CD4-positive, alpha-beta memory T cell (primary cell): ENCODE results near the gene TGFB2. TPM values are rescaled to one million over a fixed set of nuclear protein-coding genes. Genes with fewer than 3 reads are reported as not detected.

ENCODE experiments used
- CTCF ChIA-PET: fragments of 350-600 bp; sonication (Branson Sonifier 250); formaldehyde crosslinking; loops from one replicate; lab custom pipeline; 2021; ENCODE audit warnings: inconsistent platforms; ENCODE audit not compliant: partially characterized antibody; lab: Charles Lee
- POLR2A ChIA-PET: fragments of 350-600 bp; sonication (Branson Sonifier 250); formaldehyde crosslinking; loops from one replicate; lab custom pipeline; 2021; ENCODE audit not compliant: partially characterized antibody; lab: Charles Lee
- DNase-seq, 5 donors: peaks; one replicate each; pipeline versions ENCODE4 v3.0.0 to v3.0.0-alpha.2; 2020 to 2022; ENCODE audit warnings: mixed read lengths in 1 of 5
- H3K27ac ChIP-seq: one replicate; pipeline ENCODE4 v1.7.0; 2013; ENCODE audit warnings: low read depth, low read length
- H3K27me3 ChIP-seq: 2 replicates; pipeline ENCODE4 v1.7.0; 2013; ENCODE audit warnings: mild to moderate bottlenecking, low read length, moderate library complexity; ENCODE audit not compliant: insufficient read depth
- H3K36me3 ChIP-seq: 2 replicates; pipeline ENCODE4 v1.7.0; 2013; ENCODE audit warnings: mild to moderate bottlenecking, low read length, moderate library complexity; ENCODE audit not compliant: insufficient read depth
- H3K4me1 ChIP-seq: 2 replicates; pipeline ENCODE4 v1.7.0; 2013; ENCODE audit warnings: mild to moderate bottlenecking, low read length, moderate library complexity; ENCODE audit not compliant: insufficient read depth
- H3K4me3 ChIP-seq, 2 donors: one replicate each; pipeline ENCODE4 v1.7.0; 2013; ENCODE audit warnings: low read length in 2 of 2, mild to moderate bottlenecking in 1 of 2
- H3K9me3 ChIP-seq, 2 donors: one replicate each; pipeline ENCODE4 v1.7.0; 2013; ENCODE audit warnings: low read length in 2 of 2, control low read depth in 1 of 2; ENCODE audit not compliant: control insufficient read depth in 1 of 2
- H3K27ac Mint-ChIP-seq, 7 donors: one replicate each; pipeline ENCODE4 v1.8.0; 2020 to 2021; ENCODE audit warnings: mixed read lengths in 7 of 7, mild to moderate bottlenecking in 6 of 7, inconsistent platforms in 3 of 7, moderate library complexity in 3 of 7
- H3K27me3 Mint-ChIP-seq, 2 donors: one replicate each; pipeline ENCODE4 v1.8.0; 2020 to 2021; ENCODE audit warnings: mixed read lengths in 2 of 2
- H3K36me3 Mint-ChIP-seq, 2 donors: one replicate each; pipeline ENCODE4 v1.8.0; 2020 to 2021; ENCODE audit warnings: mixed read lengths in 2 of 2, inconsistent platforms in 1 of 2, mild to moderate bottlenecking in 1 of 2
- H3K4me1 Mint-ChIP-seq, 4 donors: one replicate each; pipeline ENCODE4 v1.8.0; 2020 to 2021; ENCODE audit warnings: mixed read lengths in 4 of 4, mild to moderate bottlenecking in 1 of 4
- H3K4me3 Mint-ChIP-seq, 8 donors: one replicate each; pipeline ENCODE4 v1.8.0; 2020 to 2021; ENCODE audit warnings: mixed read lengths in 8 of 8, mild to moderate bottlenecking in 7 of 8, moderate library complexity in 6 of 8, inconsistent platforms in 3 of 8
- H3K9me3 Mint-ChIP-seq, 8 donors: one replicate each; pipeline ENCODE4 v1.8.0; 2020 to 2021; ENCODE audit warnings: mixed read lengths in 8 of 8, mild to moderate bottlenecking in 5 of 8, inconsistent platforms in 3 of 8, moderate library complexity in 1 of 8
- intact Hi-C: fragments of 100-400 bp; cut with micrococcal nuclease; formaldehyde crosslinking; loops from one replicate; pipeline ENCODE4 v1.15.1; 2023
- polyA plus RNA-seq, 2 donors: library from polyadenylated mRNA; unstranded; fragments of 300-500 nt; fragmentation: Illumina TruSeq; gene quantifications; one replicate each; pipeline ENCODE4 v1.2.3, GENCODE V29; 2021
- total RNA-seq, 2 experiments: library from RNA; stranded (reverse); gene quantifications; one replicate each; pipeline ENCODE4 v1.2.3, GENCODE V29; 2021

The TGFB2 gene
- total and polyA plus RNA-seq, 4 experiments from 2014 or later: not detected

- ChIA-PET POLR2A (no interaction called here), CTCF (no interaction called here)
- Mint-ChIP-seq H3K9me3 (peaks cover 0 to 2% (median 0%) of the 10 kb centered on the region in 8 donors), H3K27me3 (peaks cover 1 to 2% of the 10 kb centered on the region in 2 donors), H3K4me1 (no peaks in the 10 kb centered on the region), H3K4me3 (no peak overlapping the region), H3K27ac (no peak overlapping the region), H3K36me3 (no peaks in the 10 kb centered on the region)
- no peak for DNase-seq
- Histone ChIP-seq H3K4me1 (no peaks in the 10 kb centered on the region), H3K4me3 (no peak overlapping the region), H3K9me3 (no peaks in the 10 kb centered on the region), H3K27me3 (no peaks in the 10 kb centered on the region), H3K36me3 (no peaks in the 10 kb centered on the region), H3K27ac (no peak overlapping the region)
- intact Hi-C loops: no loop called here
Measured at GRCh38 chr1:218488531-218488930, 143.4 kb downstream of the TGFB2 start.

- no peak overlapping the region for H3K27ac ChIP-seq
- Mint-ChIP-seq H3K4me1 (no peaks in the 10 kb centered on the region), H3K4me3 (no peak overlapping the region), H3K36me3 (no peaks in the 10 kb centered on the region), H3K9me3 (peaks cover 0 to 2% (median 0%) of the 10 kb centered on the region in 8 donors), H3K27me3 (peaks cover 1 to 2% of the 10 kb centered on the region in 2 donors), H3K27ac (no peak overlapping the region)
- ChIA-PET POLR2A (no interaction called here), CTCF (no interaction called here)
- no peak overlapping the region for H3K4me3 ChIP-seq
- H3K4me1 ChIP-seq: no peaks in the 10 kb centered on the region
- H3K9me3 ChIP-seq: no peaks in the 10 kb centered on the region
- intact Hi-C loops: no loop called here
- no peaks in the 10 kb centered on the region for H3K36me3 ChIP-seq
- H3K27me3 ChIP-seq: no peaks in the 10 kb centered on the region
- DNase-seq: no peak
Measured at GRCh38 chr1:218488986-218489385, 143.8 kb downstream of the TGFB2 start.

- Mint-ChIP-seq H3K4me3 (no peak overlapping the region), H3K27ac (no peak overlapping the region), H3K27me3 (peaks cover 0 to 2% of the 10 kb centered on the region in 2 donors), H3K36me3 (no peaks in the 10 kb centered on the region), H3K9me3 (peaks cover 0 to 2% (median 0%) of the 10 kb centered on the region in 8 donors), H3K4me1 (no peaks in the 10 kb centered on the region)
- POLR2A ChIA-PET: no interaction called here
- H3K27ac ChIP-seq: no peak overlapping the region
- H3K4me1 ChIP-seq: no peaks in the 10 kb centered on the region
- H3K36me3 ChIP-seq: no peaks in the 10 kb centered on the region
- CTCF ChIA-PET: no interaction called here
- H3K4me3 ChIP-seq: no peak overlapping the region
- no peaks in the 10 kb centered on the region for H3K9me3 ChIP-seq
- intact Hi-C loops: no loop called here
- no peaks in the 10 kb centered on the region for H3K27me3 ChIP-seq
- no peak for DNase-seq
Measured at GRCh38 chr1:218490406-218490922, 145.3 kb downstream of the TGFB2 start.

- Histone ChIP-seq H3K4me1 (no peaks in the 10 kb centered on the region), H3K36me3 (no peaks in the 10 kb centered on the region), H3K4me3 (no peak overlapping the region), H3K27me3 (no peaks in the 10 kb centered on the region), H3K27ac (no peak overlapping the region), H3K9me3 (no peaks in the 10 kb centered on the region)
- Mint-ChIP-seq H3K27ac (no peak overlapping the region), H3K9me3 (peaks cover 0 to 1% (median 0%) of the 10 kb centered on the region in 8 donors), H3K27me3 (peaks cover 0 to 2% of the 10 kb centered on the region in 2 donors), H3K4me3 (no peak overlapping the region), H3K4me1 (no peaks in the 10 kb centered on the region), H3K36me3 (no peaks in the 10 kb centered on the region)
- ChIA-PET POLR2A (no interaction called here), CTCF (no interaction called here)
- DNase-seq: no peak
- intact Hi-C loops: no loop called here
Measured at GRCh38 chr1:218492874-218493273, 147.7 kb downstream of the TGFB2 start.

- POLR2A ChIA-PET: no interaction called here
- CTCF ChIA-PET: no interaction called here
- Histone ChIP-seq H3K4me1 (no peaks in the 10 kb centered on the region), H3K36me3 (no peaks in the 10 kb centered on the region), H3K4me3 (no peak overlapping the region), H3K27ac (no peak overlapping the region), H3K9me3 (no peaks in the 10 kb centered on the region), H3K27me3 (no peaks in the 10 kb centered on the region)
- intact Hi-C loops: no loop called here
- DNase-seq: no peak
- no peaks in the 10 kb centered on the region for H3K36me3 Mint-ChIP-seq
- peaks cover 0 to 1% (median 0%) of the 10 kb centered on the region in 8 donors for H3K9me3 Mint-ChIP-seq
- H3K27me3 Mint-ChIP-seq: peaks cover 0 to 2% of the 10 kb centered on the region in 2 donors
- no peak overlapping the region for H3K27ac Mint-ChIP-seq
- H3K4me1 Mint-ChIP-seq: peaks cover 0 to 2% (median 0%) of the 10 kb centered on the region in 4 donors
- H3K4me3 Mint-ChIP-seq: no peak overlapping the region
Measured at GRCh38 chr1:218493986-218494385, 148.8 kb downstream of the TGFB2 start.

Other genes starting within 250 kb of the TGFB2 start
- 10 to 100 TPM; 14.1 to 16.8 TPM for gene RRP15, start 60.0 kb upstream of the TGFB2 start, total RNA-seq
- 10 to 100 TPM; 12.8 to 20.7 TPM for gene RRP15, start 60.0 kb upstream of the TGFB2 start, polyA plus RNA-seq